Hepatic stellate cell (primary cell): ENCODE measurements around the gene COL21A1.

Experiments
- DNase-seq: peaks from one replicate; pipeline ENCODE4 v3.0.0; 2011; ENCODE audit warnings: low spot score

The COL21A1 gene

DNA sequence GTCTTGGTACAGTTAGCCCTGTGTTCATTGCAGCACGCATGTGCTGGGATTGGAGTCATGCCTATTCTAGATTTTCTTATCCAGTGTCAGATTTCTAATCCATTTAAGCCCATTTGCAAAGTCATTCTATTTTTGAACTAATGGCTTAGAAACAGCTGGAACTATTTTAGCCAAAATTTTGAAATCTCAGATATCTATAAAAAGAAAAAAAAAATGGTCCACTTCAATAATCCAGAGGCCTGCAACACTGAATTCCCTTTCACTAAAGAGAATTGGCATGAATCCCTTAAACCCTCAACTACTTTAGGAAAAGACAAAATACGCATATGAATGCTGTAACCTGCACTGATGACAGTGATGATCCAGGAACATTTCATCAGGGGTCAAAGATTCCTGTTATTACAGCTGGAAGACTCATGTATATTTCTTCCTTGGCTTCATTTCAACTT, 1.5 kb downstream of the COL21A1 start:
- DNase-seq = no peak

DNA sequence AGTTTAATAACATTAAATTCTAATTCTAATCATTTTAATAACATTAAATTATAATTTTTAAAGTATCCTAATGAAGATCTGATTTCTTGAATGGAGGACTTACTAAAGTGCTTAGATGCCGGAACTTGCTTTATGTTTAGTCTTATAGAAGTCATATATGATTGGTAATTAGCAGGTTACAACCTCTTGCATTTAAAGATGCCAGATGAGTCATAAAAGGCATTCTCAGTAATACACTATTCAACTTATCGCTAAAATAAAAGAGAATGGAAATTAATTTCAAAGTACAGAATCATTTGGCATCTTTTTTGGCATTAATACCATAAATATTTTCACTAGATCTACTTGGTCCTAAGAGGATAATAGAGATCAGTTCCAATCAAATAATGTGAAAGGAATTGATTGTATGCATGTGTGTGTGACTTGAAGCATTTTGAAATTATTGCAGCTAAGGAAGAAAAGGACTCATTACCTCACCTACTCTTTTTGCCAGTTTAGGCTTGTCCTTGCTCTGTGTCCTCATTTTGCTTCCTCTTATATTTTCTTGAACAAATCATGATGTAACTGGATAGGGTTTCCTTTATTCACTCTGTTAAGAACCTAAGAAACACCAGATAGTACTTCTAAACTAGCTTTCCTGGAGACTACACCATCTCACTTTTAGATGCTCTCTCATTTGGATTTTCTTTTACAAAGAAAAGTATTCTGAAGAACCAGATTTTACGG, 2.7 kb downstream of the COL21A1 start:
- no peak for DNase-seq

DNA sequence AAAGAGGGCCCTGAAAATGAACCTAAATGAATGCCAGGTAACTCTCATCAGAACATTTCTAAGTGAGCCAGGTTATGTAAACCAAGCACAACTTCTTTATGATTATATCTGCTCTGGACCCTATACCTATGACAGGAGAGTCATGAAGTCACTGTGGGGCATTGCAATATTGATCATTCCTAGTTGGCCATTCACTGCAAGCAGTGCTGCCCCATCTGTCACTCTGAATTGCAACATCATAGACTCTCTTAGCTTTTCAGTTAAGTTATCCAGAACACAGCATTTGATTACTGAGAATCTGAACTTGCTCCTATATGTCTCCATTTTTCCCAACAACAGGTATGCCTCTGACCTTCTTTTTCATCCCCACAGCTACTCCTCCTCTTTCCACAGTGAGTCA, 3.3 kb downstream of the COL21A1 start:
- no peak for DNase-seq

DNA sequence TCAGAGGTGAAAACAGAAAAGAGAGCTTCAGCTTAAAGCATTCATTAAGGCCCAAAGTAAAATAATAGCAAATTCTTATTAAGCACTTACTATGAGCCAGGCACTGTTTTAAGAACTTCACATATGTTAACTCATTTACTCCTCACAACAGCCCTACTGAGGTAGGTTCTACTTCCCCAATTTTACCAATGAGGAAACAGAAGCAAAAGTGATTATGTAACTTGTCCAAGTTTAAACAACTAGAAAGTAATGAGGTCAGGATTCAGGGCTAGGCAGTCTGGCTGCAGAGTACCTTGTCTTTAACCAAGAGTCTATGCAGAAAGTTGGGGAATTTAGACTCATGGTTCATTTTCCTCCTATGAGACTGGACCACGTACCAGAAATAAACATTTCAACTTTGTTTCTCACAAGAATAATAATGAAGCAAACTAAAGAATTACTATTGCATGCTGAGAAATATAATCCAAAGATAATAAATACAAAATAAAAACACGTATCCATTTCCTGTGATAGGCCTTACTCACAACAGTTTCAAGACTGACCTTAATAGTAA, 3.8 kb downstream of the COL21A1 start:
- DNase-seq = no peak

DNA sequence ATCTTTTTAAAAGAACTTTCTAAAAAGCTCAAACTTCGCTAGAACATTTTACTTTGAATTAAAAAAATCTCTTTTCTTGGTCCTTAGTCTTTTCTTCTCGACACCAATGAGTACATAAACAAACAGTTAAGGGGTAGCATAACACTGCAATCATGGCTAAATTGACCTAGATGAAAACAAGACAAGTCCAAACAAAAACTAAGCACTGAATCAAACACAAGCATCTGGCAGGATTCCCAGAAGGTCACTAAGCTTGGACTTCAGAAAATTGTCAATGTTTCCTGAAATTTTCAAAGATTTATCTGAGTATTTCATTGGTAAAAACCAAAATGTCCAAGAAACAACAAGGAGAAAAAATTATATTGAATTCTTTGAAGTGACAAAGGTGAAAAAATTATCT, 5.0 kb downstream of the COL21A1 start:
- no peak for DNase-seq

DNA sequence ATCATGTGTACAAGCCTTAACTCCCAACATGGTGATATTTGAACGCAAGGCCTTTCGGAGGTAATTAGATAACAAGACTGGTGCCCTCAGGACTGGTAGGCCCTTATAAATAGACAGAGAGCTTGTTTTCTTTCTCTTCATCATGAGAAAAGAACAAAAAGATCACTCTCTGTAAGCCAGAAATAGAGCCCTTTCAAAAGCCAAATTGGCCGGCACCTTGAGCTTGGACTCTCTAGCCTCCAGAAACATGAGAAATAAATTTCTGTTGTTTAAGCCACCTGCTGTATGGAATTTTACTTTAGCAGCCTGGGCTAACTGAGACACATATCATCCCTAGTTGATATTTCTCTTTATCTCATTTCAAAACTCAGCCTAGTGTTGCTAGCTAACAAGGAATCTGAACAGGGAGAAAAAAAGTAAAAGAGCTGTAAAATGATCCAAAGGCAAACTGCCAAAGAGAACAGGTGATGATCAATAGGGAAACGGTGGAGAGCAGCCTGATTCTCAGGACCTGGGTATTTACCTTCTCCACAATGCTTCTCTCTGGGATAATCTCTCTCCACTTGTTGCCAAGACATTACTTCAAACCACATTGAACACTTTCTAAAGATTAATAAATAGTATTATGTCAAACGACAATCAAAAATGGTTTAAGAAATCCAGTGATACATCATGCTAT, 6.1 kb downstream of the COL21A1 start:
- no peak for DNase-seq

DNA sequence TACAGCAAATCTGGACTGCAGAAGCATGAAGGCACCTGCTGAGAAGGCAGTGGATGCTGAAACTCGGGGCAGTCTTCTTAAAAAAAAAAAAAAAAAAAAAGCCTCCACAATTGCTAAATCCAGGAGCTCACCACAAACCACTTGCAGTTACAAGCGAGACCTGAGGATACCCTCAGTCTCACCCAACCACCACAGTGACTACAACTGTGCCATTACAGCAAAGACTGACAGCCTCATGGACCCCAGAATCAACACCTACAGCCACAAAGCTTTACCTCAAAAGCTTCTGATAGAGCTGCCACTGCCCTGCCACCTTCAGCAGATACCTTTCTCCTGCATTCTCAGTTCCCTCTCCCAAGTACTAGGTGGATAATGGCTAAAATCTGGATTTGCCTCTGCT, 9.0 kb downstream of the COL21A1 start:
- no peak for DNase-seq

DNA sequence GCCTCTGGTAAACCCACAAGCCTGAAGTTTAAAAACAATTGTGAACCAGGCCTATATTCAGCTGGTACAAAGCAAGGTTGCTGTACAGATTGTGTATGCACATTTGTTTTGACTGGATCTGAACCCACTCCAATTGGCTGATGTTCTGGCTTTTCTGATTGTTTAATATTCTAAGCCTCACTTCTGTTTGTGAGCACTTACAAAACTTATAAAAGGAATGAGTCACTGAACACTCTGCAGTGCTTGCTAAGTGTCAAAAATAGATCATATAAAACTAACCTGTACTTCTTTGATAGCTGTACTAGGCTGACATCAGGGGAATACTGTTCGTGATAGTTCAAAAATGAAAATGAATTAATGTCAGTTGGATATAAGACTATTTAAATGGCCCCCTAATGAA, 12.1 kb downstream of the COL21A1 start:
- DNase-seq = no peak

DNA sequence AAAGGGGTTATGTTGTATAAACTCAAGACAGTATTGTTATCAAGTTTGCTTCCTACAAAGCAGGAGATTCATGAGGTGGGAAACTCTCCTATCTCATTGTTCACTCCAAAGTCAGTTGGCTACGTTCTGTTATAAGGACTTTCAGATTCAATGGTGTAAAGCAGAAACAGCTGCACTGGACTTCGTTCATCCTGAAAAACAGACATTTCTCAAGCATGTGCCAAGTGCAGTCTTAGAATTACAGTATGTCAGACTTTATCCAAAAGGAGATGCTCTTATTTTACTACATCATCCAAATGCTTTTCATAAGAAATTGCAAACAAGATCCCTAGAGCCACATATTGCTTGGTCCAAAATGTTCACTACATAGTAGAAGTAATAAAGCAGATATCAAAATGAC, 14.9 kb downstream of the COL21A1 start:
- no peak for DNase-seq

DNA sequence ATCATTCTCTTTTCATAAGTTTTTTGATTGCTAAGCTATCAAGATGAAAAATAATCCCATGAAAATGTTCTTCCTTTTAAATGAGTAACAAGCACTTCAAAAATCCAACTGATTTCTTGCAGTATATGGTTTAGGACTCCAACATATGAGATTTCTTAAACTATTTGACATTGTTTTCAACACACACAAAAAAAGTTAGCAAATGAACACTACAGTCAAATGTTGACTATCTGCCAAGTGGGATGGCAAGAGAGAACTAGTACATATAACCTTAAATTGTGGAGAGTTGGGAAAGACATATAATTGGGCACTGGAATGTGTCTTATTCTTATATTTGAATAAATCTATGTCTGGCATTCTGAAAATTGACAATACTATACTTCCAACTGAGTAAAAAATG, 15.6 kb downstream of the COL21A1 start:
- no peak for DNase-seq

DNA sequence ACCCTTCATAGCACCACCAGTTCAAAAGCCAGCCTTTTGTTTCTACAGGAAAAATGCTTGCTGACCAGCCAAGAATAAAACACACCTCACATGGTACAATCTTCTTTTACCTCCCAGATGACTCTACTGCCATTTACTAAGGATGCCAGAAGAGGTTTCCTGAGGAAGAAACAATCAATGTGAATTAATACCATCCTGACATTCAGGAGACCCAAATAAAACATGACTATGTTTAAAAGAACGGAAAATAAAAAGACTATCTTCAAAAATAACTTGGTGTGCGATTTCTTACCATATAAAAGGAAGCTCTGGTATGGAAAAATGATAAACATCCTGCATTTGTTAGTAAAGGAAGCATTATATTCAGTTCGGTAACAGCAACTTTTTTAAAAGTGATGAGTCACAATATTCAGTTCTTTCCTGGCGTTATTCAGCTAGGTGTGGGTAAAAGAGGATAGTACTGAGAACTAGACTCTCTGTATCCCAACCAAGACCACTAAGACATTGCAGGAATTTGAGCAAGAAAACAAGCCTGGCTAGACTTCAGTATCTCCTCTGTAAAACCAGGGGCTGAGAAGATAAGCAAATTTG, 16.3 kb downstream of the COL21A1 start:
- no peak for DNase-seq

DNA sequence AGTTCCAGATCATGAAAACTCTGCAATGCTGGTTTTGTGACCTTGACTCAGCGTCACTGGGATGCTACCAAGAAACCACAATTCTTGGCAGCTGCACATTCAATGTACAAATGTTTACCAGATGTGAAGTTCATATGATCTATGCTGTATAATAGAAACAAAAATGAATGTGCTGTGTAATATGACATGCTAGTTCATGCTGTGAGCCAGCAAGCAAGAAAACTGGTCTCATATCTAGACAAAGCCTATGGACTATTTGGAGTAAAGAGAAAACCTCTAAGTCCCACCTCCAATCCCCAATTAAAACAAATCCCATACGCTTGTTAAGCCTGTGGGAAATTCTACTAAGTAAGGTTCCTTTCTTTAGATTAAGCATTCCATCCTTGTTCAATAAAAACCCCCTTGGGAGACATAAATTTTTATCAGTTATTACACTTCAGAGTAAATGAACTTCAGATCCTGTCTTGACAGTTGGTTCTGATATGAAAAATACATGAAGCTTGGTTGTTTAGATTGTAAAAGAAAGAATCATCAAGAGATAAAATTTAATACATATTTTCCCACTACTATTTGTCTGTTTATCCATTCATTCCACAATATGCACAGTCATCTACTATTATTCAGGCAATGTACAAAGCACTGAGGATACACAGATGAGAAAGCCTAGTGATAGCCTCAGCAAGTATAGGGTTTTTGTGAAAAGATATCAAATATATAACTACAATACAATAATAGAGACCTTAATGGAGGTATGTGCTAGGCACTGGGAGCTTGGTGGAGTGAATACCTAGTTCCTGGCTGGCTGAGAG, 20.1 kb downstream of the COL21A1 start:
- DNase-seq = no peak

DNA sequence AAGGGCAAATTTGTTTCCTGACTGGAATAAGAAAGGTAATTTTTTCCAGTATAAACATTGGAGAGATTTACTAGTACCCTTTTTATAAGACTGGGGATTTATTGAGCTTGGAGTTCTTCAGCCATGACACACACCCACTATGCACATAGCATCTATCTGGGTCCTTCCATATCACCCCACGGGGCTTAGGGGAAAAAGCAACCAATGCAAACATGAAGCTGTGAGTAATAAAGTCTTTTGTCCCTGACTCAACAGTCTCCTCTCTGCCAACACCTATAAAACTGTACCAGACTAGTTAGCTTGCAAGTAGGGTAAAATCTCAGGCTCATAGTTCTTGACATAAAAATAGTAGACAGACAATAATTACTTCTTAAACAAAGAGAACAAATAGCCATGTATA, 23.4 kb downstream of the COL21A1 start:
- no peak for DNase-seq

DNA sequence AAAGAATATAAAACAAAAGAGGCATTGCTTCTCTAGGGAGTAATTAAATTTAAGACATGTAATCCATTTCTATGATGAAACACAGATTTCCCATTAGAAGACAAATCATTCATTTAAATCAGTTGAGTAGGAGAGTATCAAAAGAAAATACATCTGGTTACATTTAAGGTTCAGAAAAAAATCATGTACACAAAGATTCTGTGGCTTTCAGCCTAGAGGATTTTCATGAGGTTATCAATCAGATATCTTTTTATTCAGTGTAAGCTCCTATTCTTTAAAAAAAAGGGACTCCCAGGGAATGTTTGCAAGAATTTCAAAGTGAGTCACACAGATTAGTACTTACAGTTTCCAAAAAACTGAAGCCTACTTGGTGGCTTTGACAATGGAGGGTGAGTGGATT, 24.9 kb downstream of the COL21A1 start:
- DNase-seq = no peak

DNA sequence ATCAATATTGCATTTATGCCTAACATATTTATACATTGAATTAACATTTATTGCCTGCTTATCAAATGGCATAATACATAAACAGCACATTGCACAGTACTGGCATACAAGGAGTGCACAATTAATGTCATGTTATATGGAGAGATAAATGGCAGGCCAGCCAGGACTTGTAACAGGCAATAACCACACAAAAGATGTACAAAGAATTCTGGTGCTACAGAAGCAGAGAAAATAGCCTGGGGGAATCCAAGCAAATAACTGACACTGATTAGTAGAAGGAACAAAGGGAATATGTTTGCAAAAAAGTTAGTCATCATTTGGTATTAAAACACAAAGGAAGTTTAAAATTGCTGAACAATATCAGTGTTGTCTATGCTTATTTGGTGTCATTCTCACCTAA, 27.3 kb downstream of the COL21A1 start:
- no peak for DNase-seq

DNA sequence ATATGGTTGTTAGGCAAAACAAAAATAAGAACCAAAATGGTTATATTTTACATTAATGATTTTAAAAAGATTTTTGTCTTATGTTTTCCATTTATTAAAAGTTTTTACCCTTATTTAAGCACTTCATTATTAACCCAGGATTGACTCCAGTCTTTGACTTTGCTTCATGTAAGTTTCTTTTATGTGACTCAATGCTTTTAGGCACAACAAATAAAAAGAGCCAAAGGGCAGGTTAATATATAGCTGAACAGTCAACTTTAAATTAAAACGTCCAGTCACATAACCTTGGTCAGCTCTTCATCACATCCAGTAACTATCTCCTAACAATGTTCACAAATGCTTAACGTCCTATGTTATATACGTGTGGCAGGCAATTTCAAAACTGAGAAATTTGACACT, 32.7 kb downstream of the COL21A1 start:
- DNase-seq = no peak

DNA sequence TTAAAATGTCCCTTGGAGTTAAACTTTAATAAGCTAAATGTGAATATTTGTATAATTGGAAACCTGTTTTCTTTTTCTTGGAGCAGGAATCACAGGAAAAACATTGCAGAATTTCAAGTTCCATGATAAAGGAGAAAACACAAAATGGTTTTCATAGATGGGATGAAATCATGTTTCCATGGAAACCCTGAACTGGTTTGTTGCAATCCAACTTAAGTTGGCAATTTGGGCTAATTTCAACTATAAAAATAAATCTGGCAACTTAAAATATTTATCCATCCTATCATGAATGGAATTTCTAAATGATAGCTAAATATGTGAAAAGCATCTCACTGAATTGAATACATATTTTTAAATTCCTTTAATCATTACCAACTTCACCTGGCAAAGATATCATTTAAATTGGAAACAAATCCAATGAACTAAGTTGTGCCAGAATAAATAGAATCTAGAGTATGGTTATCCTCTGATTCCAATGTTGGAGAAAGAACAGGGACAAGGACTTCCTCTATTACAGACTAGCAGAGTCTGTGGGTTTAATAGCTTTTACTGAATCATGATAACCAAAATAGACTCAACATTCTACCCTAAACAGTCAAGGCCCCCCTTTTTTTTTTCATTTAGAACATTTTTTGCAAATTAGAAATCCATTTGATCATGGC, 33.2 kb downstream of the COL21A1 start:
- DNase-seq = no peak

DNA sequence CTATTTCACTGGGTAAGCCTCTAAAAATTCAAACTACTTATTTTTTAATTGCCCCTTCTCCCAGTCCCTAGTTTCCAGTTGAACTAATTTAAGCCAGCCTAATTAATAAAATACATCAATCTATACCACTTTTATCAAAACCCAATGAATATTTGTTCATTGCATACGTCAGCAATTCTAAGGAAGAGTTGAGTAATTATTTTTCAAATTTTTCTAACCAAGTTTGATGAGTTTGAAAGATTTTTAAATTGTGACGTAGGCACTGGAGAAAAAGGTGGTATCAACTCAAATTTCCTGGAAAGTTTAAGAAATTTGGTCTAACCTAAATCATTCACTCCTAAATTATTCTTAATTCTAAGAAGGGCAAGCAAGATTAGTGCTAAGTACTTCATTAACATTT, 35.7 kb downstream of the COL21A1 start:
- DNase-seq = no peak

DNA sequence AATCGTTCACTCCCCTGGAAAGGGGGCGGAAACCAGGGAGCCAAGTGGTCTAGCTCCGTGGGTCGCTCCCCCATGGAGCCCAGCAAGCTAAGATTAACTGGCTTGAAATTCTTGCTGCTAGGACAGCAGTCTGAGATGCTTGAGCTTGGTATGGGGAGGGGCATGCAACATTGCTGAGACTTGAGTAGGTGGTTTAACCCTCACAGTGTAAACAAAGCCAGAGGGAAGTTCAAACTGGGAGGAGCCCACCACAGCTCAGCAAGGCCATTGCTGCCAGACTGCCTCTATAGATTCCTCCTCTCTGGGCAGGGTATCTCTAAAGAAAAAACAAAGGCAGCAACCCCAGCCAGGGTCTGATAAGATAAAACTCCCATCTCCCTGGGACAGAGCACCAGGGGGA, 43.2 kb downstream of the COL21A1 start:
- no peak for DNase-seq

DNA sequence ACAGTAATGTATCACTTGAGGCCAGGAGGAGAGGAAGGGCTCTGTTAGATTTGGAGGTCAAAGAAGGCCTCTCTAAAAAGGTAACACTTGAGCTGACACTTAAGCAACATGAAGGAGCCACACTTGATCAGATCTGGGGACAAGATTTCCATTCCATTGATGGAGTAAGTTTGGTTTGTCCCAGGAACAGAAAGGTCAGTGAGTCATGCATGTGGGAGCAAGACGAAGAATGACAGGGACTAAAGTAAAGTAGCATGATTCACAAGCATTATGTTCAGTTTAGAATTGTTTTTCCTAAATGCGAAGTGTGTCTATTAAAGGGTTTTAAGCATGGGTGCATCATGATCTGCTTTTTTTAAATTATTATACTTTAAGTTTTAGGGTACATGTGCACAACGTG, 47.4 kb downstream of the COL21A1 start:
- DNase-seq = no peak

DNA sequence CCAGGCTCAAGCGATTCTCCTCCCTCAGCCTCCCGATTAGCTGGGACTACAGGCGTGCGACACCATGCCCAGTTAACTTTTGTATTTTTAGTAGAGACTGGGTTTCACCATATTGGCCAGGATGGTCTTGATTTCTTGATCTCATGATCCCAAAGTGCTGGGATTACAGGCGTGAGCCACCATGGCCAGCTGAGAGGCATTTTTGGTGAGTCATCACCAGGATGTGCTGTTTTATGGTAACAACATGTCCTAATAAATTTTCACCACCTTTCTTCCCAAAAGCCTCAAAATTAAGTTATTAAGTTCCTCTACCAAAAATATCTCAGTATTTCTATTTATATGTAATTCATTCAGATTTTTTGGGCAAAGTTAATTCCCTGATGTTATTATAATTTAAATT, 53.5 kb downstream of the COL21A1 start:
- no peak for DNase-seq

DNA sequence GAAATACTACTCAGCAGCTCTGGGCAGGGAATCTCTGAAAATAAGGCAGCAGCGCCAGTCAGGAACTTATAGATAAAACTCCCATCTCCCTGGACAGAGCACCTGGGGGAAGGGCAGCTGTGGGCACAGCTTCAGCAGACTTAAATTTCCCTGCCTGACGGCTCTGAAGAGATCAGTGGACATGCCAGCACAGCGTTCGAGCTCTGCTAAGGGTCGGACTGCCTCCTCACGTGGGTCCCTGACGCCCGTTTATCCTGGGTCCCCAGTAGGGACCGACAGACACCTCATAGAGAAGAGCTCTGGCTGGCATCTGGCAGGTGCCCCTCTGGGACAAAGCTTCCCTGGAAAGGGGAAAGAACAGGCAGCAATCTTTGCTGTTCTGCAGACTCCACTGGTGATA, 59.0 kb downstream of the COL21A1 start:
- no peak for DNase-seq
